ENCODE data around the gene SLC28A1.

Gene SLC28A1

DNA sequence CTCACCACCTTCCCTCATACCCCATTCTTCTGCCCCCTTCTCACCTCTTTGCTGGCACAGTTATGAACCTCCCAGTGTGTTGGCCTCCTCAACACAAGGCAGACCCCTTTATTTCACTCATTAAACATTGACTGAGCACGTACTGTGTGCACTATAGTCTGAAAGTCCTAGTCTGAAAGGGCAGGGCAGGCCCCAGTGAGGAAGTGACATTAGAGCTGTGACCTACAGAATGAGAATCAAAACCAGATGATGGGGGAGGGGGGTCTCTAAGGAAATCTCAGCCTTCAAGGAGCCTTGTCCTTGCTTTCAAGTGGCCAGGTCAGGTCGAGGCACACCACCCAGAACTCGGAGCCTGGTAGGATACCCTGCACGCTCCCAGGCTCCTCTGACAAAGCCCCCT is 3.5 kb downstream of the SLC28A1 start:
- no peak for DNase-seq

DNA sequence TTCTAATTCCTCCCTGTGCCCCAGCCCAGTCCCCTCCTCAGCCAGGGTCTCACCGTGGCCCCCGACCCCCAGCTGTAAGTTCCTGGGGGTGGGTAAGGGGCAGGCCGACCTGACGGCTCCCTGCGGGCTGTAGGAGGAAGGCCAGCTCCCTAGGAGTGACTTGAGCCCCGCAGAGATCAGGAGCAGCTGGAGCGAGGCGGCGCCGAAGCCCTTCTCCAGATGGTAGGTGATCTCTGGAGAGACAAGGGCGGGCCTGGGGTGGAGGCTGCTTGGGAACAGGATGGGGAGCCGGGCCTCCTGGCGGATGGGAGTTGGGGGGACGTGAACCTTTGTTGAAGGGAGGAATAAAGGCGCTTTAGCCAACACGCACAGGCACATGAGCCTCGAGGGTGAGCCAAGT is 4.2 kb downstream of the SLC28A1 start:
- DNase-seq: no peak

DNA sequence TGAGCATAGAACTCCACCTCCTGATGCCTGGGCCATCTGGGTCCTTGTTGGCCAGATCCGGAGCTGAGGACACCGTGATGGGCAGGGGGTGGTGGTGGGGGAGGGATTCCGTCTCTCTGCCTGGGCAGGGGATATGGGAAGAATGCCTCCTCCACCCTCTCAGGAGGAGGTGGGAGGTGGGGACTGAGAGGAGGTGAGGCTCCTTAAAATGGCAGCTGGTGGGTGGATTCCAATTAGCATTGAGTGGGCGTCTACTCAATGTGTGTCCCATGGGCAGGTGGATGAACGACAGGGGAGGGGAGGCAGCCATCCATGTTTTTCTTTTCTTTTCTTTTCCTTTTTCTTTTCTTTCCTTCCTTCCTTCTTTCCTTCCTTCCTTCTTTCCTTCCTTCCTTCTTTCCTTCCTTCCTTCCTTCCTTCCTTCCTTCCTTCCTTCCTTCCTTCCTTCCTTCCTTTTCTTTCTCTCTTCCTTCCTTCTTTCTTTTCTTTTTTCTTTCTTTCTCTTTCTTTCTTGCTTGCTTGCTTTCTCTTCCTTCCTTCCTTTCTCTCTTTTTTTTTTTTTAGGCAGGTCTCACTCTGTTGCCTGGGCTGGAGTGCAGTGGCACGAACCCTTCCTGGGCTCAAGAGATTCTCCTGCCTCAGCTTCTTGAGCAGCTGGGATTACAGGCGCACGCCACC is 5.0 kb downstream of the SLC28A1 start:
- no peak for DNase-seq

DNA sequence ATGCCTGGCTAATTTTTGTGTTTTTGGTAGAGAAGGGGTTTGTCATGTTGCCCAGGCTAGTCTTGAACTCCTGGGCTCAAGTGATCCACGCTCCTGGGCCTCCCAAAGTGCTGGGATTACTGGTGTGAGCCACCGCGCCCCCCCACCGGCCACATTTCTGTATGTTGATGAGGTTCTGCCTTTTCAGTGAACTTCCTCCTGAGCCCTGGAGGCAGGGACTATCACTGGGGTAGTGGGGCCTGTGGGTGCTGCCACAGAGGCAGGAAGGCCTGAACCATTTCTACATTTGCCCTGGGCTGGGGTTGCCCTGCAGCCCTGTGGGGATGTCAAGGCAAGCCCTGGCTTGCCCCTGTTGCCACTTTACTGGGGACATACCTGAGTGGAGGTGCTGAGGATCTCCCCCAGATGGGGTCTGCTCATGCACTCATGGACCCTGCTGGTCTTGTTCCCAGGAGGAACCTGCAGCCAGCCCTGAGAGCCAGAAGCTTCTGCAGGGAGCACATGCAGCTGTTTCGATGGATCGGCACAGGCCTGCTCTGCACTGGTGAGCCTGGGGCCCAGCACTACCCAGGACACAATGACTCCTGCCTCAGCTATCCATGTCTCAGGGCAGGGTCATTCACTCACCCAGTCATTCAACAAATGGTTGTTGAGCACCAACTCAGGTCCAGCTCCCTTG is 5.7 kb downstream of the SLC28A1 start:
- DNase-seq: no peak

DNA sequence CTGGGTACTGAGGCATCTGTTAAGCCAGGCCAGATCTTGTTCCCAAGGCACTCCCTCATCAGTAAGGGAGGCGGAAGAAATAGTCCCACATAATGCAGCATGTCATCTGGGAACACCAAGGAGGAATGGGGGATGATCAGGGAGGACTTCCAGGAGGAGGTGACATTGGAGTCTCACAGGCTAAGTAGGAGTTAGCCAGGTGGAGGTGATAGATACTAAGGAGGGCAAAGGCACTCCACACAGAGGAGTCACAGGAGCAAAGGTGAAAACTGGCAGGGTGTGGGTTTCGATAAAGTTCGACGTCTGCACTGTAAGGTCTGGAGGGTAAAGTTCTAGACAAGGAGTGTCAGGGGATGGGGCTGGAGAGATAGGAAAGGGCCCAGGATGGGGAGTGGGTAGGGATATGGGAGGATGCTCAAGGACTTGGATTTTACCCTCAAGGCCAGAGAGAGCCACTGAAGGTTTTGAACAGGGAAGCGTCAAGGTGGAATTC is 6.3 kb downstream of the SLC28A1 start:
- DNase-seq: no peak

DNA sequence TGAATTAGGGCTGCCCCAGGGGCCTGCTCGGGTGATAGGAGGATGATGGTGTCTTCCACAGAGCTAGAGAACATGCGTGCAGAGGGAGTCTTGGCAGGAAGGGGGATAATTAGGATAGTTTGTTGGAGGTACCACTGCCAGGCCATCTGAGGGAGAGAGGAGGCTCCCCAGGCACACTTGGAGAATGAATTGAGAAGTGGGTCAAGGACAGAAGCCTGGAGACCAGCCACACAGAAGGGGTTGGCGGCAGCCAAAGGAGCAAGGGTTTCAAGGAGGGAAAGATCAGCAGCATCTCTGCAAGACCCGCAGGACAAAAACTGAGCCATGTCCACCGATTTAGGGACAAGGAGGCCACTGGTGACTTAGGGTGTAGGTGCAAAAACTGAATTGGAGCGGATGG is 6.9 kb downstream of the SLC28A1 start:
- no peak for DNase-seq

DNA sequence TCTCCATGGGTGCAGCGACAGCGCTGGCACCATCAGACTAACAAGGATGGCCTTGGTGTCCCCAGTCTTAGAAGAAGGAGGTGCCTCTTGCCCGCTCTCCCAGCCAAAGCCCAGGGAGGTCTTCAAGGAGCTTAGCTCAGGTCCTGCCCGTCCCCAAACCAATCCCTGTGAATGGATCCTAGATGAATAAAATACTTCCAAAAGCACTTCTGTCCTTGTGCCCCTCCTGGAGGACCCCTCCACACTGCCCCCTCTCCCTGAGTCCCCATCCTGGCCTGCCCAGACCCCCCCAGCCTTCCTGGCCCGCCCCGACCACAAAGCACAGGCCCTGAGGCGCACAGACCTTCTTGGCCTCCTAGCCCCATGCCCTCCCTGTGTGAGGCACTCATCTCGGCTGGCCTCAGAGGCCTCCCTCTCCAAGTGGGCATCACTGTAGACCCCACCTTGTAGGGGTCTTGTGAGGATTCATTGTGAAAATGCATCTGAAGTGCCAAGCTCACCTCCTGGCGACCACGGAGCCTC is 8.4 kb downstream of the SLC28A1 start:
- no peak for DNase-seq

DNA sequence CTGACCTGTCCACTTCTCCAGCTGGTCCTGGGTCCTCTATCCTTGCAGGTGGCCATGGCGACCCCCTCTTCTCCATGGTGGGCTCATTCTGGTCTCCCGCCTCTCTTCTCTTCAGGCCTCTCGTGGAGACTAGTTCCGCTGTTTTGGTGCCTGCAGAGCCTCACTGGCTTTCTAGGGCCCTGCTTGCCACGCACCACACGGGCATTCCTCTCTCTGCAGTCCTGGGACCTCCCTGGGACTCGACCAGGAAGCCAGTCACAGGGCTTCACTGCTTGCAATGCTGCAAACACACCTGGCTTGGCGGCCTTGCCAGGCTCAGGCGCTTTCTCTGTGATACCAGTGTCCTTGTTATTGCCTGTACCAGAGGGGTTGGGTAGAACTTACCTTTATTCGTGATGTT is 9.1 kb downstream of the SLC28A1 start:
- no peak for DNase-seq

DNA sequence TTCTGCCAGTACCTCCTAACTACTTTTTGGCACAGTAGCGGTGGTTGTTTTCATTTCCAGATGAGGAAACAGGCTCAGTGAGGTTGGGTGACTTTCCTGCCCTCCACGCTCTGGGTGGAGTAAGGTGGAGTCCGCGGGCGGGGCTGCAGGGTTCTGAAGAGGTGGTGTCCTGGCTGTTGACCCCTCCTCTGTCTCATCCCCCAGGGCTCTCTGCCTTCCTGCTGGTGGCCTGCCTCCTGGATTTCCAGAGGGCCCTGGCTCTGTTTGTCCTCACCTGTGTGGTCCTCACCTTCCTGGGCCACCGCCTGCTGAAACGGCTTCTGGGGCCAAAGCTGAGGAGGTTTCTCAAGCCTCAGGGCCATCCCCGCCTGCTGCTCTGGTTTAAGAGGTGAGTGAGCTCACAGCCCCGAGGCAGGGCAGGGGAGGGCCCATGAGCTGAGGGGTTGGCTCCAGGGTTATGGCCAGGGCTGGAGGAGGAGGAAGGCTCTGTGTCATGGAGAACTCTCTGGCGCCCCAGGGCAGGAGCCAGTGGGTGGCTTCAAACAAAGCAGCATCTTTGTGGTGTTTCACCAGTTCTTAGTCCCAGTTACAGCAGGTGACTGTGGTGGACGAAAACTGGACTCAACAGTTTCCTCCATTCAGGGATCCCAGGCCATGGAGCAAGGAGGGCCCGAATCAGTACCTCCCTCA is 10.4 kb downstream of the SLC28A1 start:
- DNase-seq: no peak

DNA sequence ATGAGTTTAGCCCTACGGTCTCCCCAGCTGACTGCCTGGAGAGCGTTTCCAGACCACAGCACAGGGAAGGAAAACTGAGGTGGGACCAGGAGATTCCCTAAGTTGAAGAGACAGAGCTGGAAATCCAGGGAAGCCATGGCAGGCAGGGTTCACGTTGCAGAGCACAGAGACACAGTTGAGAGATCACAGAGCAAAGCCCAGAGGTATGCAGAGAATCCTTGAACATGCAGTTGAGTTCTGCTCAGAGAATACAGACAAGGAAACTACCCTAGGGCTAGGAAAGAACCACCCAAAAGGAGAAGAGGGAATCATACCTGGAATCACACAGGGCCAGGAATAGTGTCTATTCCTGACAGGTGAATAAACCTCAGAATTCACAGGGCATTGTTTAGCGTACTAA is 14.3 kb downstream of the SLC28A1 start:
- DNase-seq: no peak

DNA sequence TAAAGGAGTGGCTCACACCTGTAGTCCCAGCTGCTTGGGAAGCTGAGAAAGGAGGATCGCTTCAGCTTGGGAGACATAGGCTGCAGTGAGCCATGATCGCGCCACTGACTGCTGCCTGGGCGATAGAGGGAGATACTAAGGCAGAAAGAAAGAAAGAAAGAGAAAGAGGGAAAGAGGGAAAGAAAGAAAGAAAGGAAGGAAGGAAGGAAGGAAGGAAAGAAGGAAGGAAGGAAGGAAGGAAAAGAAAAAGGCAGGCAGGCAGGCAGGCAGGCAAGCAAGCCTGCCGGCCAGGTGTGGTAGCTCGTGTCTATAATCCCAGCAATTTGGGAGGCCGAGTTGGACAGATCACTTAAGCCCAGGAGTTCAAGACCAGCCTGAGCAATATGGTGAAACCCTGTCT is 15.3 kb downstream of the SLC28A1 start:
- DNase-seq: no peak

DNA sequence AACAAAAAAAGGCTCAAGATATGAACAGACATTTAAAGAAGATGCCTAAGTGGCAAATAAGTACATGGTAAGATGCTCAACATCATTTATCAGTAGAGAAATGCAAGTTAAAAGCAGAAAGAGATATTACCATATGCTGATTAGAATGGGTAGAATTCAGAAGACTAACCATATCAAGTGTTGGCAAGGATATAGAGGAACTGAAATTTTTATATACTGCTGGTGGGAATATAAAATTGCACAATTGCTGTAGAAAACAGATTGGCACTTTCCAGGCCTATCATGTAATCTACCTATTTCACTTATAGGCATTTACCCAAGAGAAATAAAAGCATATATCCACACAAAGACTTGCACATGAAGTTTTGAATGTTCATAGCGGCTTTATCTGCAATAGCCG is 17.1 kb downstream of the SLC28A1 start:
- DNase-seq: no peak

DNA sequence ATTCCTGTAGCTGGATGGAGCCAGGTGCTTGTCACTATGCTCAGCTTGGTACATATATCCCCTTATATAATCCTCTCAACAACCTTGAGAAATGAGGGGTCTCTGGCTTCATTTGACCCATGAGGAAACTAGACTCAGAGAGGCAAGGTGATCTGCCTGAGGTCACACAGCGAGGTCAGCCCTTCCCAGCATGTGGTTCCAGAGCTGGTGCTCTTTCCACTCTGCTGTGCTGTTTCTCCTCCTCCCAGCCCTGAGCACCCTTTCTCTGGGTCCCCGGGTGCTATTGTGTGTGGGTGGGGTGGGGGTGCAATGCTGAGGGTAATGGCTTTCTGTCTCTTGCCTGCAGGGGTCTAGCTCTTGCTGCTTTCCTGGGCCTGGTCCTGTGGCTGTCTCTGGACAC is 19.3 kb downstream of the SLC28A1 start:
- no peak for DNase-seq

DNA sequence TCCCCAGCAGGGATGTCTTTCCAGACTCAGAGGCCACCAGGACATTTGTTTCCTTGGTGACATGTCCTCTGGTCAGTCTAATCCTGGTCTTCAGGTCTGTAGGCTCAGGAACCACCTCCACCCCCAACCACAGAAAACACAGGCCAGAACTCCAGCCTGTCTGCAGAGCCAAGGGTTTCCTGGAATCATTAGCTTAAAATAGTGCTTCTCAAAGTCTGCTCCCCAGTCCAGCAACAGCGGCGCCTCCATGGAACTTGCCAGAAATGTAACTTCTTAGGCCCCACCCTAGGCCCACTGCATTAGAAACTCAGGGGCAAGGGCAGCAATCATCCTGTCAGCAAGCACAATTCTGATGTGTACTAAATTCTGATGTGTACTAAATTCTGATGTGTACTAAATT is 20.0 kb downstream of the SLC28A1 start:
- no peak for DNase-seq

DNA sequence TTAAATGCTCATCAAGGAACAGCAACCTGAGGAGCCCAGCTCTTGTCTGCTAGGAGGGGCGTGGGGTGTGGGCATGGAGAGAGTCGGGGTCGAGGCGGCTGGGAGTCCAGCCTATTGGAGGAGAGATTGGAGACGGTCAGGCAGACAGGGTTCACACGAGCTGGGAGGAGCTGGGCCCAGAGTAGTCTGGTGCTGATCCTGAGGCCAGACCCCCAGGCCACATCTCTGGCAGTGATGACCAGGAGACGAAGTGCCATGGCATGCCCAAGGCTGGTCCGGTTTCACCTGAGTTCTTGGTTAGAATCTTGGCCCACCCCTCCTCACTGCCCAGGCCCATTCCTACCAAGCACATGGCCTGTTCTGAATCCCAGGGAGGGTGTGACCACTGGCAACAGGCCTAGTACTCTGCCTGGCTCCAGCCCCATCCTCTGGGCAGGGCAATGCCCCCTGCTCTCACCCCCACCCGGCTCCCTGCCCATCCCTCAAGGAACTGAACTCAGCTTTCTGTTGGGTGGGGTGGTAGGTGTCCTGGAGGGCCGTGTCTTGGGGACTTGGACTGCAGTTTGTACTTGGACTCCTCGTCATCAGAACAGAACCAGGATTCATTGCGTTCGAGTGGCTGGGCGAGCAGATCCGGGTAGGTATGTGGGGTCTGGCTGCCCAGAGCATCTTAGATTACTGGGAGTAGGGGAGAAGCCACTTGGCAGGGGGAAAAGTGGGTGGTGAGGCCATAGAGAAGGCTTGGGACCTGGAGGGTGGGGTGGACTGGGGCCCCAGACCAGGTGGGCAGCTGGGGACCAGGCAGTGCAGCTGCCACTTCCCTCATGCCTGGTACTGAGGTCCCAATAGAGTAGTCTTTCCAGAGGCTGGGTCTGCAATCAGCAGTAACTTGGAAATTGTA is 20.8 kb downstream of the SLC28A1 start:
- no peak for DNase-seq

DNA sequence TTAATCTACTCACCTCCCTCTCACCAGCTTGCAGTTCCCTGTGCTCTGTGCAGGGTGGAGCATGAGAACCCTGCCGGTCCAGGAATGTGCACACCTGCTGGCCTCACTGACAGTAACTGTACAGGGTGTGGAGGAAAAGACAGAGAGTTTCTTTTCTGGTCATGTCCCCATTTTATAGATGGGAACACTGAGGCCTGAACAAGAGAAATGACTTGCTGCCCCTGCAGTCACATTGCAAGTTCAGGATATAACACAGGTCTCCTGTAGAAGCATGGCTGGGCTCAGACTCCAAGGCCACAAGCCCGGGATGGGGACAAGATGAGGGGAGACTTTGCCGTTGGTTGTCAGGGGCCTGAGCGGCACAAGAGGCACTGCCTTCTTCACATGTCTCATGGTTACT is 23.3 kb downstream of the SLC28A1 start:
- DNase-seq: no peak

DNA sequence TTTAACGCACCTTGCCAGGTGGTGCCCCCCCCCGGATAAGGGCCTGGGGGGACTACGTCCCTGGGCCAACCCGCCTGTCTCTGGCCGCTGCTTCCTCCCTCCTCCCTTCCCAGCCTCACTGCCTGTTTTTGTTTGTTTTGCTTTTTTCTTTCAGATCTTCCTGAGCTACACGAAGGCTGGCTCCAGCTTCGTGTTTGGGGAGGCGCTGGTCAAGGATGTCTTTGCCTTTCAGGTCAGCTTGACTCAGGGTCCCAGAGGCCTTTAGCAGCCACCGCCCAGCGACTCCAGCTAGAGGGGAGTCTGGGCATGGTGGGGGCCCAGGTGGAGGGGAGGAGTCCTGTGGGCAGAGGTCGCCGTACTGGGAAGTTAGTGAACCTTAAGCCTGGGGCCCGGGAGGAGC is 24.1 kb downstream of the SLC28A1 start:
- DNase-seq: no peak

DNA sequence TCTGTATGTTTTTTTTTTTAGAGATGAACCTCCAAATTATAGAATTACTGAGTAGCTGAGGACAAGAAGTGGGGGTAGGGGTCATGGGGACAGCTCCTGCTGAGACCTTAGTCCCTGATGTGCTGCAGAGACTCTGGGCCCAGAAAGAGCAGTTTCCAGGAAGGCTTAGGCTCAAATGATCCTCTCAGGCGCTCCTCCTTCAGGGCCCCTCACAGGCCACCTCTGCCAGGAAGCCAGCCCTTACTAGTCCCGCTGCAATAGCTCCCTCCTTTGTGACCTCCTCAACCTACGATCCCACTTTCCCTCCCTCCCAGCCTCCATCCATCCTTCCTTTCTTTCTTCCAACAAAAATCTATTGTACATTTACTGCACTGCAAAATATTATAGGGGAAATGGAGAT is 24.6 kb downstream of the SLC28A1 start:
- DNase-seq: no peak

DNA sequence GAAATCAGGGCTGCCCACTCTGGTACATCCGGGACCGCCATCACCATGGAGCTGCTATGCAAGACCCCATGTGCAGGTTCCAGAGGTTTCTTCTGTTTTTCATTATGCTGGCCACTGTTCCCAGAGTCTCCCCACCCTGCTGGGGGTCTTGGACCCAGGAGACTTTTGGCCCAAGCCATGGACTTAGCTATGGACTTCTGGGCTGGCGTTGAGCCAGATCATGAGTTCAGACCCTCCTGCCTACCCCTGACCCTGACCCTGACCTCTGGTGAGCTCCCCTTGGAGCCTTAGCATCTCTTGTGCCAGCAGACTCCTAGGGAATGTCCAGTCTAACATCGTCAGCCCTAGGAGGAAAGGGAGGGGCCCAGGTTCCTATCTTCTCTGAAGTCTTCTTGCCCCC is 25.3 kb downstream of the SLC28A1 start:
- no peak for DNase-seq

DNA sequence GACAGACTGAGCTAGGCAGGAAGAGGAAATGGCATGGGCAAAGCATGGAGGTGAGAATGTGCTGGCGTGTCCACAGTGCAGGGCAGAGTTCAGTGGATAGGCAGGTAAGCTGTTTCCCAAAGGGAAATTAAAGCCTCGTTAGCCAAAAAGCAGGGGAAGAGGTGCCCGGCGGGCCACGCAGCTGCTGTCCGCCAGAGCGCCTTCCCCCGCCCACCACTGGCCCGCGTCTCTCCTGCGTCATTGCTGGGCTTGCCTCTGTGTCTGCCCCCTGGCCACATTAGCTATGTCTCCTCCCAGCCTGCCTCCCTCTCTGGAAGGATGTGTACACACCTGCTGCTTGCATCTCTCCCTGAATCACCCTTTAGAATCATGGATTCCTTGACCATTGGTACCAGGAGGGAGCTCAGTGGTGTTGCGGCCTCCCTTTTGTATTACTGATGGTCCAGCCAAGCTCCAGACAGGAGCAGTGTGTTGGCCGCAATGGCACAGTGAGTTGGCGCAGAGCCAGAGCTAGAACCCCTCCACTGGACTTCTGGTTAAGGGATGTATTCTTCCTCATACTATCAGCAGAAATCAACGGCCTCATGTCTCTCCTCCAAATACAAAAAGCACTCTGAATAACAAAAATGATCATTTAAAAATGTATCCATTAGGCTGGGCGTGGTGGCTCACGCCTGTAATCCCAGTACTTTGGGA is 26.6 kb downstream of the SLC28A1 start:
- DNase-seq: no peak

DNA sequence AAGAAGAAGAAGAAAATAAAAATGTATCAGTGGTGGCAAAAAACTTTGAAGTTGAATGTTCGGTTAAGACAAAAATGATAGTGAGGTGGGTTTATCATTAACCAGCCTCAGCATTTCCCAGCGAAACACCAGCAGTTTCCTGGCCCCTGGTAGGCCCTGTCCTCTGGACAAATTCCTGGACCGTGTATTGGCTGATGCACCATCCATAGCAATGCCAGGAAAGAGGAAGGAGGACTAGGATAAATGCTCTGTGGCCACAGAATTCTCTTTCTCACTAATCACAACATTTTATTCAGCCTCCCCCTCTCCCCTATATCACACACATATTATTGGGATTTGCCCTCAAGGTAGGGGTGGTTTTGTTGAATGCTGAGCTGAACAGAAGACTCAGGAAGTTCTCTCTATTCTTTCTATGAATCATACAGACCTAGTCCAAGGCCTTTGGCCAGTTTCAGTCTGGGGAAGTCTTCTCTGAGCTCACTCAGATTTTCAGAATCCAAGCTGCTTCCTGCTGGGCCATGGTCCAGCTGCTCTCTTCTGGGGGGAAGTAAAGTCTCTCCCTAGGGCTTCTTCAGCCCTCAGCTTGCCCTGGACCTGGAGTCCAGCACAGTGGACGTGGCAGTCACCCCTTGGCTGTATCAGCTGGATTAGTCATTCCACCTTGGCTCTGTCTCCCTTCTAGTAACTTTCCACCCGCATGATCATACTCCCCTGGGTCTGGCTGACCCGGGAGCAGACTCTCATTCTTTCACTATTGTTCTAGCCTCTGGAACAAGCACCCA is 27.6 kb downstream of the SLC28A1 start:
- DNase-seq: peak; percentile 94

DNA sequence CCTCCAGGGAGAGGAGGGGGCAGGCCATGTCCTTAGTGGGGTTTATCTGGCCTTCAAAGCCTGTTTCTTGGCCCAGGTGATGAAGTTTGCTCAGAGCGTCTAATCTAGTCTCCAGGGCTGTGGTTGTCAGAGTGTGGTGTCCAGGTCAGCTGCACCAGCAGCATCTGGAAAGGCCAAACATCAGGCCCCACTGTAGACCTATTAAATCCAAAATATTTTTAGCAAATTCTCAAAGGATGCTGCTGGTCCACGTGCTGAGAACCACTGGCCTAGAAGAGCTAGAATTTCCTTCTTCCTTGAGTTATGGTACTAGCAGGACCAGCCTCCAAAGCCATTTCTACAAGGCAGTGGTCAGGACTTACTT is 28.9 kb downstream of the SLC28A1 start:
- no peak for DNase-seq
